Measurements from ENCODE around the gene VSTM2L. TPM values are rescaled to one million over a fixed set of nuclear protein-coding genes. Genes with fewer than 3 reads are reported as not detected.

Gene VSTM2L
- total and polyA plus RNA-seq, 2 of the 13 experiments (the other 11 are each of a cell fraction or from before 2014, with no cell fraction given), result not detected

- in situ Hi-C loops (cut with HindIII; ENCODE audit: extremely low pct_ligation_motif_present, low pct_unique_long_range_greater_than_20kb), result loop anchor here (5.0 kb wide), 1 partner anchor 88 kb away; no protein-coding TSS in a partner anchor
Measured at GRCh38 chr20:37904008-37904642, 1.2 kb downstream of the VSTM2L start.

GRCh38 chr20:37904845-37905373 lies 2.0 kb downstream of the VSTM2L start:
- Histone ChIP-seq H3K9me3 (ENCODE audit: low read length) (no peaks in the 10 kb centered on the region), H2AFZ (ENCODE audit: low read length) (no peak overlapping the region), H3K27me3 (ENCODE audit: control insufficient read depth in 1 of 2, insufficient read depth in 2 of 2, low read length in 2 of 2) (peaks cover 14 to 70% of the 10 kb centered on the region in 2 experiments; a peak in 4 of 5 replicates), H3K36me3 (replicated peaks in 1 of 2; ENCODE audit: control insufficient read depth in 1 of 2, insufficient read depth in 2 of 2, low read length in 2 of 2) (no peaks in the 10 kb centered on the region), H3K9ac (ENCODE audit: insufficient read depth, low read depth, low read length) (no peak overlapping the region), H3K27ac (ENCODE audit: extremely low read length, insufficient read depth, low read length) (no peak overlapping the region), H3K4me3 (replicated peaks in 1 of 3; ENCODE audit: insufficient read depth in 1 of 3, low read depth in 2 of 3, low read length in 3 of 3) (no peak overlapping the region), H3K4me2 (ENCODE audit: low read depth, low read length) (no peak overlapping the region), H4K20me1 (ENCODE audit: insufficient read depth, low read length) (peaks cover 8% of the 10 kb centered on the region; the same call in 1 of the 2 replicates), H3K79me2 (ENCODE audit: insufficient read depth, low read length) (no peaks in the 10 kb centered on the region), H3K4me1 (ENCODE audit: insufficient read depth, low read length) (peaks cover 7% of the 10 kb centered on the region; the same call in 1 of the 2 replicates)
- ChIA-PET CTCF (ENCODE audit: low intra/inter-chr PET ratio, low total read pairs) (no interaction called here), POLR2A (no interaction called here)
- no peak for DNase-seq (ENCODE audit: low spot score)
- no TSS peak for BruUV-seq (replicated peaks)
- 39% methylated on average over 8 of the region's 8 CpGs for WGBS (ENCODE audit: low lambda C conversion rate)
- no peak for FAIRE-seq
- TF ChIP-seq KLF16 (CRISPR knock-in tag; IDR thresholded peaks at IDR 0.05) (no peak), ZNF768 (CRISPR knock-in tag; IDR thresholded peaks at IDR 0.05) (peak; percentile 80; the same call in 1 of the 2 replicates)
- in situ Hi-C loops (cut with HindIII; ENCODE audit: extremely low pct_ligation_motif_present, low pct_unique_long_range_greater_than_20kb), result loop anchor here (5.0 kb wide), 1 partner anchor 87 kb away; no protein-coding TSS in a partner anchor
- no peak for ATAC-seq
- intact Hi-C loops (cut with micrococcal nuclease; ENCODE audit: unreplicated experiment), result no loop called here

More at GRCh38 chr20:37904008-37904642, 1.2 kb downstream of the VSTM2L start:
- POLR2A ChIA-PET, result no interaction called here
- no peak for FAIRE-seq
- peak; percentile 5; the same call in 1 of the 3 replicates for ATAC-seq
- Histone ChIP-seq H3K27me3 (ENCODE audit: control insufficient read depth in 1 of 2, insufficient read depth in 2 of 2, low read length in 2 of 2) (peaks cover 14 to 63% of the 10 kb centered on the region in 2 experiments; a peak in 4 of 5 replicates), H3K4me2 (ENCODE audit: low read depth, low read length) (no peak overlapping the region), H2AFZ (ENCODE audit: low read length) (no peak overlapping the region), H3K79me2 (ENCODE audit: insufficient read depth, low read length) (no peaks in the 10 kb centered on the region), H3K9me3 (ENCODE audit: low read length) (no peaks in the 10 kb centered on the region), H4K20me1 (ENCODE audit: insufficient read depth, low read length) (peaks cover 8% of the 10 kb centered on the region; the same call in 1 of the 2 replicates), H3K4me3 (replicated peaks in 1 of 3; ENCODE audit: insufficient read depth in 1 of 3, low read depth in 2 of 3, low read length in 3 of 3) (no peak overlapping the region), H3K36me3 (replicated peaks in 1 of 2; ENCODE audit: control insufficient read depth in 1 of 2, insufficient read depth in 2 of 2, low read length in 2 of 2) (no peaks in the 10 kb centered on the region), H3K4me1 (ENCODE audit: insufficient read depth, low read length) (peaks cover 7% of the 10 kb centered on the region; the same call in 1 of the 2 replicates), H3K9ac (ENCODE audit: insufficient read depth, low read depth, low read length) (no peak overlapping the region), H3K27ac (ENCODE audit: extremely low read length, insufficient read depth, low read length) (no peak overlapping the region)
- DNase-seq (ENCODE audit: low spot score), result no peak
- WGBS (ENCODE audit: low lambda C conversion rate), result 34% methylated on average over 12 of the region's 12 CpGs
- CTCF ChIA-PET (ENCODE audit: low intra/inter-chr PET ratio, low total read pairs), result interaction anchor here (1.4 to 1.5 kb wide), 2 partner anchors 252 to 339 kb away, joined by 4 to 8 read pairs; no protein-coding TSS in a partner anchor
- intact Hi-C loops (cut with micrococcal nuclease; ENCODE audit: unreplicated experiment), result no loop called here
- no TSS peak for BruUV-seq (replicated peaks)
- TF ChIP-seq XRCC5 (optimal IDR thresholded peaks at IDR 0.05; ENCODE audit: low read length) (peak; percentile 3), NFRKB (IDR thresholded peaks at IDR 0.05) (no peak)

Measured in HepG2 (cell line).